BLaER1 treated with 17β-estradiol and CSF1 and Interleukin-3, amounts not matched to agents 10 nM and 100 nM (cell line): ENCODE measurements around the gene SMC2.

ENCODE experiments used
- H3K27ac ChIP-seq, 11 experiments: shearing (Covaris generic); formaldehyde crosslinking; 2 replicates each; pipeline ENCODE4 v1.8.1; 2022
- H3K27me3 ChIP-seq, 11 experiments: shearing (Covaris generic); formaldehyde crosslinking; 2 replicates each; pipeline ENCODE4 v1.8.1; 2022
- H3K36me3 ChIP-seq, 11 experiments: shearing (Covaris generic); formaldehyde crosslinking; 2 replicates each; pipeline ENCODE4 v1.8.1; 2022
- H3K4me1 ChIP-seq, 10 experiments: shearing (Covaris generic); formaldehyde crosslinking; 2 replicates each; pipeline ENCODE4 v1.8.1; 2022
- H3K4me2 ChIP-seq, 11 experiments: shearing (Covaris generic); formaldehyde crosslinking; 2 replicates each; pipeline ENCODE4 v1.8.1; 2022
- H3K4me3 ChIP-seq, 10 experiments: shearing (Covaris generic); formaldehyde crosslinking; 2 replicates each; pipeline ENCODE4 v1.8.1; 2022
- H3K9ac ChIP-seq, 11 experiments: shearing (Covaris generic); formaldehyde crosslinking; 2 replicates each; pipeline ENCODE4 v1.8.1; 2022
- H3K9me3 ChIP-seq, 11 experiments: shearing (Covaris generic); formaldehyde crosslinking; replicated peaks in 1 of 11; 2 replicates each; pipeline ENCODE4 v1.8.1; 2022
- H4K20me1 ChIP-seq, 11 experiments: shearing (Covaris generic); formaldehyde crosslinking; 2 replicates each; pipeline ENCODE4 v1.8.1; 2022
- Cebpa-rat ChIP-seq, 11 experiments: shearing (Covaris generic); IDR thresholded peaks; 2 replicates each; pipeline ENCODE4 v1.8.1; 2022

Gene SMC2

DNA sequence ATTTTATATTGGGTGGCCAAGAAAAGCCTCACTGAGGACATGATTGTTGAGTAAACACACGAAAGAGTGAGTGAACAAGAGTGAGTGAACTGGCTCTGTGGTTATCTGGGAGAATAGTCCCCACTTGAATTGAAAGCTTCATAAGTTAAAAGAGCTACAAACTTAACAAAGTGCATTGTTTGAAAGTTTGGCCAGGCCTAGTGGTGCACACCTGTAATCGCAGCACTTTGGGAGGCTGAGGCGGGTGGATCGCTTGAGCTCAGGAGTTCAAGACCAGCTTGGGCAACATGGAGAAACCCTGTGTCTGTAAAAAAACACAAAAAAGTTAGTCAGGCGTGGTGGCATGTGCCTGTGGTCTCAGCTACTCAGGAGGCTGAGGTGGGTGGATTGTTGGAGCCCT is 26.9 kb downstream of the SMC2 start:
- H3K4me1 ChIP-seq = no peaks in the 10 kb centered on the region
- no peaks in the 10 kb centered on the region for H3K9me3 ChIP-seq
- H3K36me3 ChIP-seq = peaks cover 74 to 100% (median 94%) of the 10 kb centered on the region in 11 experiments
- no peak overlapping the region for H3K4me3 ChIP-seq
- H3K27me3 ChIP-seq = no peaks in the 10 kb centered on the region
- no peak for TF ChIP-seq Cebpa-rat (IDR thresholded peaks at IDR 0.05)
- no peaks in the 10 kb centered on the region for H4K20me1 ChIP-seq
- H3K9ac ChIP-seq = no peak overlapping the region
- H3K4me2 ChIP-seq = no peak overlapping the region
- no peak overlapping the region for H3K27ac ChIP-seq

- H4K20me1 ChIP-seq = no peaks in the 10 kb centered on the region
- TF ChIP-seq Cebpa-rat (IDR thresholded peaks at IDR 0.05) = no peak
- H3K4me1 ChIP-seq = no peaks in the 10 kb centered on the region
- peaks cover 64 to 100% (median 97%) of the 10 kb centered on the region in 11 experiments for H3K36me3 ChIP-seq
- no peak overlapping the region for H3K9ac ChIP-seq
- H3K4me3 ChIP-seq = no peak overlapping the region
- no peaks in the 10 kb centered on the region for H3K27me3 ChIP-seq
- H3K27ac ChIP-seq = no peak overlapping the region
- peaks cover 4 to 21% (median 17%) of the 10 kb centered on the region in 11 experiments; a peak in 18 of 22 replicates for H3K9me3 ChIP-seq
- no peak overlapping the region for H3K4me2 ChIP-seq
Measured at GRCh38 chr9:104138243-104138868, 44.2 kb downstream of the SMC2 start.

DNA sequence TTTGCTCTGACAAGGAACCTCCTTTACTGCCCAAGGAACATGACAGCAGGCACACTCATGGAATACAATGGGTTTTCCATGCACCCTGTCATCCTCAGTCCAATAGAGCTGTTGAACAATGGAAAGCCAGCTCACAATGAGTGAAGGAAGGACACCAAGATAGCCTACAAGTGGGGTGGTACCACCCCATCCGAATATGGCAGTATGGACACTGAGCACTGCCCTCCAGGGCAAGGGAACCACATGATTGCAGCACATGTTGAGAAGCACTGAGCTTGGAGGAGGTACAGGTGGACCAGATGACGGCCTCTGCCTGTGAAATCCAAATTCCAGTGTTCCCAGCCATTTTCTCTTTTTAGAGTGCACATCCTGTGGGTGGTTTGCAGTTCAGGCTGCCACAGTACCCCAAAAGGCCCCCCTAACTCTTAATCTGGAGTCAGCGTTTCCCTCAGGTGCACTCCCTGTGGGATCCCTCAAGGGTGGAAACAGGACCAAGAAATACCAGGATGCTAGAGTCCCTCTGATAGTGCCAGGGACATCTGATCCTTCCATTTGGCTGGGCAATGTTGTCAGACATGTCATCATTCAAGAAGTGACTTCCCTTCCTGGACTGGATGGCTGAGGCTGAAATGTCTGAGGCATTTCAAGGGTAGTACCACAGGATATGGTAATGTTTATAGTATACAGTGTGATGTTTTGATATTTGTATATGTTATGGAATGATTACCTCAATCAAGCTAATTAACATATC is 48.9 kb downstream of the SMC2 start:
- H3K4me3 ChIP-seq = no peak overlapping the region
- no peaks in the 10 kb centered on the region for H3K4me1 ChIP-seq
- no peaks in the 10 kb centered on the region for H3K27me3 ChIP-seq
- H3K4me2 ChIP-seq = no peak overlapping the region
- no peak overlapping the region for H3K27ac ChIP-seq
- no peaks in the 10 kb centered on the region for H4K20me1 ChIP-seq
- H3K9me3 ChIP-seq = no peaks in the 10 kb centered on the region
- no peak for TF ChIP-seq Cebpa-rat (IDR thresholded peaks at IDR 0.05)
- H3K9ac ChIP-seq = no peak overlapping the region
- H3K36me3 ChIP-seq = peaks cover 27 to 64% (median 54%) of the 10 kb centered on the region in 11 experiments

DNA sequence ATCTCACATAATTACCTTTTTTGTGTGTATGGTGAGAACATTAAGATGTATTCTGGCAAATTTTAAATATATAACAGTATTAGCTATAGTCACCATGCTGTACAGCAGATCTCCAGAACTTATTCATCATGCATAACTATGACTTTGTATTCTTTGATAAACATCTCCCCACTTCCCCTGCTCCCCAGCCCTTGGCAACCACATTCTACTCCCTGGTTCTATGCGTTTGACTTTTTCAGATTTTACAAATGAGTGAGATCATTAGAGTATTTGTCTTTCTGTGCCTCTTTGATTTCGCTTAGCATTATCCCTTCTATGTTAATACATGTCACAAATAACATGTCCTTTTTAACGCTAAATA is 49.4 kb downstream of the SMC2 start:
- H3K9ac ChIP-seq = no peak overlapping the region
- peaks cover 26 to 59% (median 48%) of the 10 kb centered on the region in 11 experiments for H3K36me3 ChIP-seq
- H3K27ac ChIP-seq = no peak overlapping the region
- H3K27me3 ChIP-seq = no peaks in the 10 kb centered on the region
- no peaks in the 10 kb centered on the region for H4K20me1 ChIP-seq
- TF ChIP-seq Cebpa-rat (IDR thresholded peaks at IDR 0.05) = no peak
- no peak overlapping the region for H3K4me3 ChIP-seq
- H3K4me2 ChIP-seq = no peak overlapping the region
- no peaks in the 10 kb centered on the region for H3K9me3 ChIP-seq
- H3K4me1 ChIP-seq = no peaks in the 10 kb centered on the region

DNA sequence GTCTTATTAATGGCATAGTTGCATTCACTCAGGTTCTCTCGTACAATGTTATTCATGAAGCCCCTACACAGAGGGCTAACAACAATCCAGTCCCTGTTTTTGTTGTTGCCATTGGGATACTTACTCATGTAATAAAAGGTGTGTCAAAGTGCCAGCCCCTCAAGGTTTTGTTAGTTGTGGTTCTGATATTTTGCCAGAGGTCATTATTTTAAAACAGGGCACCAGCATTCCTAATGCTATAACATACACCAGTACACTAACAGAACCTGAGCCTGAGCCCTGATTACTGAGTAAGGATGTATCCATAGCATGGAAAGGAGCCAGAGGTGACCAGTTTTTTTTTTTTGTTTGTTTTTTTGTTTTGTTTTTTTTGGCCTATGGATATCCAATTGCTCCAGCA is 50.2 kb downstream of the SMC2 start:
- no peaks in the 10 kb centered on the region for H3K4me1 ChIP-seq
- no peak overlapping the region for H3K27ac ChIP-seq
- H3K27me3 ChIP-seq = no peaks in the 10 kb centered on the region
- TF ChIP-seq Cebpa-rat (IDR thresholded peaks at IDR 0.05) = no peak
- H3K9me3 ChIP-seq = no peaks in the 10 kb centered on the region
- H3K4me2 ChIP-seq = no peak overlapping the region
- H3K4me3 ChIP-seq = no peak overlapping the region
- peaks cover 23 to 51% (median 41%) of the 10 kb centered on the region in 11 experiments for H3K36me3 ChIP-seq
- H4K20me1 ChIP-seq = no peaks in the 10 kb centered on the region
- no peak overlapping the region for H3K9ac ChIP-seq

DNA sequence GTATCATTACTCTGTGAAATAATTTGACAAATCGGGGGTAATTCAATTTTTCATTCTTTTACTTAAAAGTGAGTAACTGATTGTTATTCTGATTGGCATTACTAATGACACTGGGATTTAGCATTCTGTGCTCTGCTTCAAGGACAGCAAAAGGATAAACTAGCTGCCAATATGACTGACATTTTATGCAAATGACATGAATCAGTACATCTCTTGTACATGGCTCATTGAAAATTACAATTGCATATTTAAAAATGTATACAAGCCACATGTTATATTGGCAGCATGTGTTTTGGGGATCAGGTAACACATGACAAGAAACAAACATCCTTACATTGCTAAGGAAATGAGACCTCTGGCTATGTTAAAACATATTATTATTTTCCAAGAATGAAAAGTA is 79.0 kb downstream of the SMC2 start:
- H3K4me3 ChIP-seq = no peak overlapping the region
- TF ChIP-seq Cebpa-rat (IDR thresholded peaks at IDR 0.05) = no peak
- H3K4me2 ChIP-seq = no peak overlapping the region
- no peaks in the 10 kb centered on the region for H3K27me3 ChIP-seq
- no peak overlapping the region for H3K9ac ChIP-seq
- H4K20me1 ChIP-seq = no peaks in the 10 kb centered on the region
- H3K4me1 ChIP-seq = peaks cover 0 to 14% (median 0%) of the 10 kb centered on the region in 10 experiments; a peak in 4 of 20 replicates
- H3K9me3 ChIP-seq = peaks cover 0 to 6% (median under 1%) of the 10 kb centered on the region in 11 experiments; a peak in 7 of 22 replicates
- H3K27ac ChIP-seq = no peak overlapping the region
- no peaks in the 10 kb centered on the region for H3K36me3 ChIP-seq

DNA sequence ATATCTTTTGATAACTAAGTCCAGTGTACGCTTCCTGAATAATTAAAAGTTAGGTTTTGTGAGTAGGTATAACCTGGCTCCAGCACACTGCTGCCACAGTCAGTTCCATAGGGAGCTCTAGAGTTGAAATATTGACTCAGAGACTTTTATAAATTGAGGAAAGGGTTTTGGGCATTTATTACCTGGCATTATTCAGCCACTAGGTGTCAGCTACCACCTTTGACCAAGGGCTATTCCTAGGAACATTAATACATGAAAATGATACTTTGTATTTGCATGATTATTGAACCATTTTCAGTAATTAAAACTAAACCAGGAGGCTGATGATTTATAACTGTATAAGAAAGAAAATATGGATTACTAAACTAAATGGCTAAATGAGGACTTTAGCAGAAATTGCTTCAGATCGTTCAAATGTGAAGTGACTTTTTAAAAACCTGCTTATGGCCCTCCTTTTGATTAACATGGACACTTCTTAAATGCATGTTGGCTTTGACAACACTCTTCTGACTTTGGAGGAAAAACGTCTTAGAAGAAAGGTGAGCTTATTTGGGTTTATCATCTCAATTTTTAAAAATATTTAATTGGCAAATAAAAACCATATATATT is 83.0 kb downstream of the SMC2 start:
- Histone ChIP-seq H4K20me1 (no peaks in the 10 kb centered on the region), H3K27ac (no peak overlapping the region), H3K27me3 (no peaks in the 10 kb centered on the region), H3K36me3 (no peaks in the 10 kb centered on the region), H3K4me3 (no peak overlapping the region), H3K9ac (no peak overlapping the region), H3K9me3 (no peaks in the 10 kb centered on the region), H3K4me2 (no peak overlapping the region), H3K4me1 (peaks cover 0 to 23% (median 0%) of the 10 kb centered on the region in 10 experiments; a peak in 5 of 20 replicates)
- TF ChIP-seq Cebpa-rat (IDR thresholded peaks at IDR 0.05) = no peak

DNA sequence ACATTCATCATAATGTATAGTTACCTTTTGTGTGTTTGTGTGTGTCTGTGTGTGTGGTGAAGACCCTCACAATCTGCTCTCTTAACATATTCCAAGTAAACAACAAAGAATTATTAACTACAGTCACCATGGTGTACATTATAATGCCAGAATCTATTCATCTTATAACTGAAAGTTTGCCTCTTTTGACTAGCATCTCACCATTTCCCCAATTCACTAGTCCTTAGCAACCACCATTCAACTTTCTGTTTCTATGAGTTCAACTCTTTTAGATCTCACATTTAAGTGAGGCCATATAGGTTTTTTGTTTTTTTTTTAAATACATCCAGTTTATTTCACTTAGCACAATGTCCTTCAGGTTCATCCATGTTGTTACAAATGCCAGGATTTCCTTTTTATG is 83.6 kb downstream of the SMC2 start:
- H3K9ac ChIP-seq = no peak overlapping the region
- no peak overlapping the region for H3K4me2 ChIP-seq
- no peaks in the 10 kb centered on the region for H4K20me1 ChIP-seq
- H3K4me3 ChIP-seq = no peak overlapping the region
- H3K36me3 ChIP-seq = no peaks in the 10 kb centered on the region
- TF ChIP-seq Cebpa-rat (IDR thresholded peaks at IDR 0.05) = no peak
- H3K9me3 ChIP-seq = no peaks in the 10 kb centered on the region
- peaks cover 0 to 24% (median 0%) of the 10 kb centered on the region in 10 experiments; a peak in 5 of 20 replicates for H3K4me1 ChIP-seq
- H3K27ac ChIP-seq = no peak overlapping the region
- H3K27me3 ChIP-seq = no peaks in the 10 kb centered on the region
